HepG2 (cell line): Measurements from ENCODE around the gene OSBP. TPM values are rescaled to one million over a fixed set of nuclear protein-coding genes. Genes with fewer than 3 reads are reported as not detected.
A peak's percentile ranks its signal among the peaks of the same experiment; 100 is the strongest.

ENCODE experiments used
- ATAC-seq: fragments of 200-7000 bp; cut with Tn5 transposase; 3 replicates; pipeline ENCODE4 v1.9.1; 2020; ENCODE audit warnings: mild to moderate bottlenecking, moderate library complexity
- BruUV-seq: library from RNA; stranded (reverse); fragments of 400-500 nt; replicated peaks from 2 replicates; lab custom pipeline; 2021; lab: Mats Ljungman, UMichigan
- CTCF ChIA-PET: fragments of 300-600 bp; formaldehyde crosslinking; extraction: SDS; loops from one replicate; lab custom pipeline; 2021; ENCODE audit warnings: low total read pairs, inconsistent platforms, low intra/inter-chr PET ratio; lab: Yijun Ruan, JAX
- POLR2A ChIA-PET: fragments of 350-600 bp; sonication (Branson Sonifier 250); formaldehyde crosslinking; loops from one replicate; lab custom pipeline; 2020; ENCODE audit warnings: antibody characterized with exemption, inconsistent platforms; lab: Yijun Ruan, JAX
- DNase-seq: peaks from one replicate; pipeline ENCODE4 v3.0.0-alpha.2; 2015; ENCODE audit warnings: low spot score
- FAIRE-seq: peaks from 3 replicates; lab custom pipeline; 2011; peaks lifted over from hg19 to GRCh38; lab: Jason Lieb, UNC
- H2AFZ ChIP-seq: one replicate; pipeline ENCODE4 v1.6.1; 2011; ENCODE audit warnings: low read length, inconsistent platforms
- H3K27ac ChIP-seq: fragments of 300-600 bp; 3 replicates; pipeline ENCODE4 v1.8.0; 2011; ENCODE audit warnings: mixed run types, mild to moderate bottlenecking, mixed read lengths, low read length, inconsistent platforms; ENCODE audit not compliant: insufficient read depth; ENCODE audit errors: extremely low read length
- H3K27me3 ChIP-seq, 2 experiments: fragments of 200-600 bp in 1 of 2; 2 replicates in 1 of 2; 3 replicates in 1 of 2; pipeline versions ENCODE4 v1.6.0 to v1.8.0; 2011; ENCODE audit warnings: low read length in 2 of 2, mild to moderate bottlenecking in 2 of 2, moderate library complexity in 2 of 2, inconsistent platforms in 1 of 2; ENCODE audit not compliant: insufficient read depth in 2 of 2, control insufficient read depth in 1 of 2
- H3K36me3 ChIP-seq, 2 experiments: fragments of 200-600 bp in 1 of 2; replicated peaks in 1 of 2; 2 replicates in 1 of 2; 3 replicates in 1 of 2; pipeline versions ENCODE4 v1.5.1 to v1.8.0; 2011; ENCODE audit warnings: low read length in 2 of 2, inconsistent platforms in 1 of 2; ENCODE audit not compliant: insufficient read depth in 2 of 2, control insufficient read depth in 1 of 2
- H3K4me1 ChIP-seq: 2 replicates; pipeline ENCODE4 v1.5.1; 2012; ENCODE audit warnings: low read length, inconsistent platforms; ENCODE audit not compliant: insufficient read depth
- H3K4me2 ChIP-seq: 2 replicates; pipeline ENCODE4 v1.6.0; 2011; ENCODE audit warnings: low read depth, low read length, inconsistent platforms
- H3K4me3 ChIP-seq, 3 experiments: fragments of 200-600 bp in 1 of 3; sonication (generic), shearing (Covaris generic) in 1 of 3; replicated peaks in 1 of 3; 2 replicates each; pipeline ENCODE4 v1.5.1; 2011 to 2016; ENCODE audit warnings: low read length in 3 of 3, inconsistent platforms in 2 of 3, low read depth in 2 of 3, mild to moderate bottlenecking in 2 of 3, control low read depth in 1 of 3, mixed read lengths in 1 of 3; ENCODE audit not compliant: insufficient read depth in 1 of 3
- H3K79me2 ChIP-seq: one replicate; pipeline ENCODE4 v1.6.1; 2011; ENCODE audit warnings: low read length, inconsistent platforms; ENCODE audit not compliant: insufficient read depth
- H3K9ac ChIP-seq: 2 replicates; pipeline ENCODE4 v1.6.0; 2011; ENCODE audit warnings: mild to moderate bottlenecking, low read depth, low read length, inconsistent platforms; ENCODE audit not compliant: insufficient read depth
- H3K9me3 ChIP-seq: 2 replicates; pipeline ENCODE4 v1.5.1; 2012; ENCODE audit warnings: mild to moderate bottlenecking, low read length
- H4K20me1 ChIP-seq: 2 replicates; pipeline ENCODE4 v1.6.0; 2011; ENCODE audit warnings: inconsistent platforms, mild to moderate bottlenecking, low read length, moderate library complexity; ENCODE audit not compliant: insufficient read depth
- ETV5 ChIP-seq: IDR thresholded peaks from 2 replicates; pipeline ENCODE4 v1.6.1; 2018; ENCODE audit warnings: missing biosample characterization, missing genetic modification reagents, inconsistent platforms, borderline replicate concordance
- HMG20B ChIP-seq: conservative IDR thresholded peaks from 2 replicates; pipeline ENCODE4 v1.6.1; 2016; ENCODE audit warnings: missing genetic modification reagents, missing compliant biosample characterization
- HNRNPUL1 ChIP-seq: fragments of 200-400 bp; formaldehyde crosslinking; IDR thresholded peaks from 2 replicates; pipeline ENCODE4 v1.6.1; 2017; ENCODE audit warnings: low read depth, mild to moderate bottlenecking, low read length, moderate library complexity
- PRPF4 ChIP-seq: fragments of 200-400 bp; formaldehyde crosslinking; IDR thresholded peaks from 2 replicates; pipeline ENCODE4 v1.6.1; 2016; ENCODE audit warnings: low read length, low read depth; ENCODE audit not compliant: poor library complexity, severe bottlenecking
- SALL2 ChIP-seq: sonication (generic); formaldehyde crosslinking; IDR thresholded peaks from 2 replicates; pipeline ENCODE4 v1.8.1; 2023; ENCODE audit warnings: mild to moderate bottlenecking, missing genetic modification reagents, inconsistent platforms
- SRY ChIP-seq: sonication (generic); formaldehyde crosslinking; IDR thresholded peaks from 2 replicates; pipeline ENCODE4 v1.8.0; 2022; ENCODE audit warnings: mild to moderate bottlenecking, missing genetic modification reagents
- TAF1 ChIP-seq: sonication (generic); formaldehyde crosslinking; IDR thresholded peaks from 2 replicates; pipeline ENCODE4 v1.4.0; 2020; ENCODE audit warnings: missing genetic modification reagents
- YEATS4 ChIP-seq: sonication (generic); formaldehyde crosslinking; IDR thresholded peaks from 2 replicates; pipeline ENCODE4 v1.4.0; 2020; ENCODE audit warnings: missing genetic modification reagents, borderline replicate concordance
- ZBTB20 ChIP-seq: sonication (generic); formaldehyde crosslinking; IDR thresholded peaks from 2 replicates; pipeline ENCODE4 v1.8.1; 2023; ENCODE audit warnings: missing genetic modification reagents, low read depth, mild to moderate bottlenecking, borderline replicate concordance
- ZBTB25 ChIP-seq: IDR thresholded peaks from 2 replicates; pipeline ENCODE4 v1.6.1; 2018; ENCODE audit warnings: missing genetic modification reagents
- ZBTB8A ChIP-seq: sonication (generic); formaldehyde crosslinking; IDR thresholded peaks from 2 replicates; pipeline ENCODE4 v1.4.0; 2020; ENCODE audit warnings: mild to moderate bottlenecking, low read depth, missing genetic modification reagents, borderline replicate concordance
- ZFX ChIP-seq: sonication (generic); formaldehyde crosslinking; IDR thresholded peaks from 2 replicates; pipeline ENCODE4 v1.4.0; 2020; ENCODE audit warnings: mild to moderate bottlenecking, low read depth, missing genetic modification reagents, moderate library complexity
- ZNF260 ChIP-seq: sonication (generic); formaldehyde crosslinking; IDR thresholded peaks from 2 replicates; pipeline ENCODE4 v1.4.0; 2020; ENCODE audit warnings: missing genetic modification reagents, low read depth, mild to moderate bottlenecking, borderline replicate concordance
- ZNF343 ChIP-seq: sonication (generic); formaldehyde crosslinking; IDR thresholded peaks from 2 replicates; pipeline ENCODE4 v1.4.0; 2020; ENCODE audit warnings: mild to moderate bottlenecking, missing genetic modification reagents
- ZNF430 ChIP-seq: sonication (generic); formaldehyde crosslinking; IDR thresholded peaks from 2 replicates; pipeline ENCODE4 v1.9.0; 2021; ENCODE audit warnings: mild to moderate bottlenecking, missing genetic modification reagents
- ZNF530 ChIP-seq: sonication (generic); formaldehyde crosslinking; IDR thresholded peaks from 2 replicates; pipeline ENCODE4 v1.5.0; 2020; ENCODE audit warnings: low read depth, mild to moderate bottlenecking, missing genetic modification reagents
- ZSCAN30 ChIP-seq: sonication (generic); formaldehyde crosslinking; IDR thresholded peaks from 2 replicates; pipeline ENCODE4 v1.5.0; 2020; ENCODE audit warnings: mild to moderate bottlenecking, missing genetic modification reagents
- WGBS: methylation state at CpG from one replicate; pipeline ENCODE4 v1.1.6; 2017; ENCODE audit warnings: low lambda C conversion rate; 5-methylcytosine and 5-hydroxymethylcytosine counted together
- in situ Hi-C: cut with HindIII; loops from 2 replicates; pipeline ENCODE4 v1.10.0; 2017; ENCODE audit warnings: low pct_unique_long_range_greater_than_20kb; ENCODE audit not compliant: extremely low pct_ligation_motif_present
- intact Hi-C: fragments of 100-400 bp; cut with micrococcal nuclease; formaldehyde crosslinking; loops from one replicate; pipeline ENCODE4 v1.10.0; 2022; ENCODE audit not compliant: unreplicated experiment
- polyA plus RNA-seq, 8 experiments: library from polyadenylated mRNA; depleted of rRNA in 3 of 8; stranded (reverse) in 7 of 8; unstranded in 1 of 8; fragments of >200 nt; fragmentation: Illumina TruSeq in 4 of 8; extraction: Trizol in 4 of 8; gene quantifications; 2 replicates each; pipeline versions ENCODE4 v1.2.1 to v1.2.3, GENCODE V29; 2011 to 2016; ENCODE audit warnings: low read depth in 4 of 8, missing spikeins in 1 of 8, mixed read lengths in 1 of 8; ENCODE audit not compliant: insufficient read depth in 1 of 8
- total RNA-seq, 5 experiments: library from RNA; depleted of rRNA; stranded (reverse); fragments of >200 nt; fragmentation: Illumina TruSeq; extraction: Trizol; gene quantifications; 2 replicates each; pipeline ENCODE4 v1.2.3, GENCODE V29; 2016; ENCODE audit warnings: low read depth in 1 of 5
- TF ChIP-seq, protein P1 (sequence below): sonication (generic); formaldehyde crosslinking; IDR thresholded peaks from 2 replicates; pipeline ENCODE4 v1.4.0; 2020; ENCODE audit warnings: missing genetic modification reagents, mild to moderate bottlenecking, borderline replicate concordance

OSBP gene
- total and polyA plus RNA-seq, 2 of the 13 experiments (the other 11 are each of a cell fraction or from before 2014, with no cell fraction given) = 12.1 to 13.5 TPM

- peak overlapping the region; percentile 92 for H2AFZ ChIP-seq
- in situ Hi-C loops (loop anchor here (5.0 kb wide), 1 partner anchor 110 kb away; the partner anchor contains the start of gene PATL1), intact Hi-C loops (loop anchor here (1.0 kb wide), 1 partner anchor 9 kb away; no protein-coding TSS in a partner anchor)
- no peaks in the 10 kb centered on the region for H3K36me3 ChIP-seq
- DNase-seq (peak; percentile 48), FAIRE-seq (no peak), ATAC-seq (peak; percentile 34)
- no TSS peak for BruUV-seq
- H3K27me3 ChIP-seq = no peaks in the 10 kb centered on the region; a peak in 1 of 5 replicates
- no peaks in the 10 kb centered on the region for H3K9me3 ChIP-seq
- 4% methylated on average over 13 of the region's 13 CpGs for WGBS
- ChIA-PET POLR2A (interaction anchor here (0.6 to 2.4 kb wide), 5 partner anchors 9 to 199 kb away, joined by 3 to 11 read pairs (median 6); partner anchors contain the start of genes OSBP and STX3), CTCF (no interaction called here)
- peaks cover 53% of the 10 kb centered on the region for H3K4me1 ChIP-seq
- H3K4me3 ChIP-seq = peak overlapping the region; percentile 65 to 95 (median 79)
- H3K4me2 ChIP-seq = peak overlapping the region; percentile 86
- peak overlapping the region; percentile 55 for H3K9ac ChIP-seq
- TF ChIP-seq TAF1 (CRISPR knock-in tag) = no peak
- 0 out of 2 replicates have a peak, but pooled peaks have one; percentile 0 for TF ChIP-seq ZFX (CRISPR knock-in tag)
- 0 out of 2 replicates have a peak, but pooled peaks have one; percentile 11 for TF ChIP-seq ZNF343 (CRISPR knock-in tag)
- TF ChIP-seq, protein P1, sequence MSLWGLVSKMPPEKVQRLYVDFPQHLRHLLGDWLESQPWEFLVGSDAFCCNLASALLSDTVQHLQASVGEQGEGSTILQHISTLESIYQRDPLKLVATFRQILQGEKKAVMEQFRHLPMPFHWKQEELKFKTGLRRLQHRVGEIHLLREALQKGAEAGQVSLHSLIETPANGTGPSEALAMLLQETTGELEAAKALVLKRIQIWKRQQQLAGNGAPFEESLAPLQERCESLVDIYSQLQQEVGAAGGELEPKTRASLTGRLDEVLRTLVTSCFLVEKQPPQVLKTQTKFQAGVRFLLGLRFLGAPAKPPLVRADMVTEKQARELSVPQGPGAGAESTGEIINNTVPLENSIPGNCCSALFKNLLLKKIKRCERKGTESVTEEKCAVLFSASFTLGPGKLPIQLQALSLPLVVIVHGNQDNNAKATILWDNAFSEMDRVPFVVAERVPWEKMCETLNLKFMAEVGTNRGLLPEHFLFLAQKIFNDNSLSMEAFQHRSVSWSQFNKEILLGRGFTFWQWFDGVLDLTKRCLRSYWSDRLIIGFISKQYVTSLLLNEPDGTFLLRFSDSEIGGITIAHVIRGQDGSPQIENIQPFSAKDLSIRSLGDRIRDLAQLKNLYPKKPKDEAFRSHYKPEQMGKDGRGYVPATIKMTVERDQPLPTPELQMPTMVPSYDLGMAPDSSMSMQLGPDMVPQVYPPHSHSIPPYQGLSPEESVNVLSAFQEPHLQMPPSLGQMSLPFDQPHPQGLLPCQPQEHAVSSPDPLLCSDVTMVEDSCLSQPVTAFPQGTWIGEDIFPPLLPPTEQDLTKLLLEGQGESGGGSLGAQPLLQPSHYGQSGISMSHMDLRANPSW (CRISPR knock-in tag) = 0 out of 2 replicates have a peak, but pooled peaks have one; percentile 29
- TF ChIP-seq HMG20B (CRISPR knock-in tag) = 0 out of 2 replicates have a peak, but pooled peaks have one; percentile 11
- no peak for TF ChIP-seq ZNF260 (CRISPR knock-in tag)
- peak; percentile 13; the same call in 1 of the 2 replicates for TF ChIP-seq ZBTB25
- 0 out of 2 replicates have a peak, but pooled peaks have one; percentile 26 for TF ChIP-seq ZSCAN30
- TF ChIP-seq ZBTB20 (CRISPR knock-in tag) = 0 out of 2 replicates have a peak, but pooled peaks have one; percentile 12
- no peak for TF ChIP-seq SALL2
- TF ChIP-seq YEATS4 (CRISPR knock-in tag) = 0 out of 2 replicates have a peak, but pooled peaks have one; percentile 1
- TF ChIP-seq ZBTB8A (CRISPR knock-in tag) = no peak
- TF ChIP-seq ZNF530 = no peak
- TF ChIP-seq ZNF430 = 0 out of 2 replicates have a peak, but pooled peaks have one; percentile 40
- TF ChIP-seq PRPF4 = no peak
- TF ChIP-seq SRY (CRISPR knock-in tag) = no peak
- TF ChIP-seq ETV5 = no peak
- TF ChIP-seq HNRNPUL1 = no peak
- no peaks in the 10 kb centered on the region for H3K79me2 ChIP-seq
- no peaks in the 10 kb centered on the region for H4K20me1 ChIP-seq
- H3K27ac ChIP-seq = peak overlapping the region; percentile 52
These were observed 58.6 kb downstream of the OSBP start for GRCh38 chr11:59556917-59557348.
